GM18499 (cell line): ENCODE data around the gene GRID2IP.
"Not testable (repeated sequence)": the region's sequence is repeated elsewhere in the genome, so short reads cannot be mapped to it uniquely, and the experiment has no call there.

Experiments
- ATAC-seq: cut with Tn5 transposase; IDR thresholded peaks from one replicate; pipeline ENCODE4 v1.9.1; 2021; ENCODE audit warnings: moderate number of reproducible peaks; ENCODE audit not compliant: insufficient read depth, unreplicated experiment

GRID2IP gene

GRCh38 chr7:6551016-6551511, at the start of gene GRID2IP:
Gene GRID2IP, minus strand, starts transcription at chr7:6551461. Its CDS starts 25 bp downstream, at chr7:6551436.
- no peak for ATAC-seq

GRCh38 chr7:6600093-6600492, 48.8 kb upstream of the GRID2IP start:
- ATAC-seq: no peak

GRCh38 chr7:6590645-6591110, 39.4 kb upstream of the GRID2IP start:
- peak; percentile 17 for ATAC-seq

- ATAC-seq: peak; percentile 74
Measured at GRCh38 chr7:6589829-6590644, 38.8 kb upstream of the GRID2IP start, which contains the start of gene INTS15. Gene INTS15, plus strand, starts transcription at chr7:6590021. Its CDS starts 263 bp downstream, at chr7:6590284.

- ATAC-seq: no peak
Measured at GRCh38 chr7:6589151-6589828, 38.0 kb upstream of the GRID2IP start.

GRCh38 chr7:6588566-6588965, 37.3 kb upstream of the GRID2IP start:
- ATAC-seq: no peak

- ATAC-seq: not testable (repeated sequence)
Measured at GRCh38 chr7:6585746-6586432, 34.6 kb upstream of the GRID2IP start.

GRCh38 chr7:6579446-6579845, 28.2 kb upstream of the GRID2IP start:
- no peak for ATAC-seq

GRCh38 chr7:6578114-6579084, 27.1 kb upstream of the GRID2IP start:
- no peak for ATAC-seq

- ATAC-seq: peak; percentile 76
Measured at GRCh38 chr7:6577369-6578113, 26.3 kb upstream of the GRID2IP start, which contains the start of gene ZDHHC4. Gene ZDHHC4, plus strand, starts transcription at chr7:6577454. Its CDS starts 3,108 bp downstream, at chr7:6580562.

GRCh38 chr7:6576867-6577368, 25.7 kb upstream of the GRID2IP start:
- ATAC-seq: not testable (repeated sequence)

GRCh38 chr7:6576024-6576866, 25.0 kb upstream of the GRID2IP start:
- no peak for ATAC-seq

GRCh38 chr7:6575281-6576023, 24.2 kb upstream of the GRID2IP start:
- no peak for ATAC-seq

- no peak for ATAC-seq
Measured at GRCh38 chr7:6571160-6571779, 20.0 kb upstream of the GRID2IP start.

- no peak for ATAC-seq
Measured at GRCh38 chr7:6567886-6568285, 16.6 kb upstream of the GRID2IP start.

GRCh38 chr7:6565655-6566054, 14.4 kb upstream of the GRID2IP start:
- no peak for ATAC-seq
